Astrocyte of the cerebellum (primary cell): ENCODE data around the gene PRR18.

Experiments
- DNase-seq: peaks from one replicate; pipeline ENCODE4 v3.0.0-alpha.2; 2011; ENCODE audit warnings: low read depth
- H3K4me3 ChIP-seq: 2 replicates; pipeline ENCODE4 v1.5.1; 2011; ENCODE audit warnings: mild to moderate bottlenecking, low read depth, low read length, moderate library complexity
- in situ Hi-C: cut with HindIII; loops from 2 replicates; pipeline ENCODE4 v1.10.0; 2017; ENCODE audit warnings: low sequenced_read_pairs
- TF ChIP-seq, protein P1 (sequence below): IDR thresholded peaks from 2 replicates; pipeline ENCODE4 v1.5.1; 2012; ENCODE audit warnings: low read length, low read depth, moderate library complexity, mild to moderate bottlenecking; ENCODE audit errors: missing control alignments

The PRR18 gene

DNA sequence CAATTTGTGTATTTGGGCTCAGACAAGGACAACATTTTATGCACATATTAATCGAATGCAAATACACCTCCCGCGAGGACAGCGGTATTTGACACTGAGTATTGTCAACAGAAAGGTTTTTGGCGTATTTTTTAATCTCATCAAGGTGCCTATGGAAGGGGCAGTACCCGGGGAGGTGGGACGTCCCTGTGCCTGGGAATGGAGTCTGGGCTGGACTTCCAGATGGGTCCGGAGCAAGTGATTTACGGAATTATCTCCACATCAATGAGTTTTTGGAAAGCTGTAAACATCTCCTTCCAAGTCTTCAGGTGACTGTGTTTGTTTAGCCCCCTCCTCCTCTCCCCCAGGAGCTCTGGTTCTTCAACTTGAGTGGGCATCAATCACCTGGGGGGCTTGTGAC lies 39.8 kb downstream of the PRR18 start:
- no peak overlapping the region for H3K4me3 ChIP-seq
- TF ChIP-seq, protein P1, sequence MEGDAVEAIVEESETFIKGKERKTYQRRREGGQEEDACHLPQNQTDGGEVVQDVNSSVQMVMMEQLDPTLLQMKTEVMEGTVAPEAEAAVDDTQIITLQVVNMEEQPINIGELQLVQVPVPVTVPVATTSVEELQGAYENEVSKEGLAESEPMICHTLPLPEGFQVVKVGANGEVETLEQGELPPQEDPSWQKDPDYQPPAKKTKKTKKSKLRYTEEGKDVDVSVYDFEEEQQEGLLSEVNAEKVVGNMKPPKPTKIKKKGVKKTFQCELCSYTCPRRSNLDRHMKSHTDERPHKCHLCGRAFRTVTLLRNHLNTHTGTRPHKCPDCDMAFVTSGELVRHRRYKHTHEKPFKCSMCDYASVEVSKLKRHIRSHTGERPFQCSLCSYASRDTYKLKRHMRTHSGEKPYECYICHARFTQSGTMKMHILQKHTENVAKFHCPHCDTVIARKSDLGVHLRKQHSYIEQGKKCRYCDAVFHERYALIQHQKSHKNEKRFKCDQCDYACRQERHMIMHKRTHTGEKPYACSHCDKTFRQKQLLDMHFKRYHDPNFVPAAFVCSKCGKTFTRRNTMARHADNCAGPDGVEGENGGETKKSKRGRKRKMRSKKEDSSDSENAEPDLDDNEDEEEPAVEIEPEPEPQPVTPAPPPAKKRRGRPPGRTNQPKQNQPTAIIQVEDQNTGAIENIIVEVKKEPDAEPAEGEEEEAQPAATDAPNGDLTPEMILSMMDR, result no peak
- no peak for DNase-seq
- in situ Hi-C loops, result no loop called here

DNA sequence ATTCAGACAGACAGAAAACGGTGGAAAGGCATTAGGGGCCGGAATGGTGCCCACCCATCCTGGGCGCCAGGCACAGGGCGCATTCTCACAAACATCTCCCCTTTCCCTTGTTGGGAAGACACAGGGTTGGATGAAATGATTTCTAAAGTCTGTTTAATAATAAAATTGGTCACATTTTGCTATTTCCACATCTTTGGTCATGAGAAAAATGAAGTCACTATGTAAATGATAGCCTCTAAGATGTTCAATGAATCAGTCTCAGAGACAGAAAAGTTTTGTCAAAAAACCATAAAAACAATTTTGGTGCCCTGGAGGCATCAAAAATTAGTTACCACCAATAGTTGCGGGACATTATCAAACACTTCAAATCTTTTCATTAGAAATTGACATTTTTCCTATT lies 40.7 kb downstream of the PRR18 start:
- DNase-seq, result no peak
- no peak overlapping the region for H3K4me3 ChIP-seq
- in situ Hi-C loops, result no loop called here
- TF ChIP-seq, protein P1, result no peak

DNA sequence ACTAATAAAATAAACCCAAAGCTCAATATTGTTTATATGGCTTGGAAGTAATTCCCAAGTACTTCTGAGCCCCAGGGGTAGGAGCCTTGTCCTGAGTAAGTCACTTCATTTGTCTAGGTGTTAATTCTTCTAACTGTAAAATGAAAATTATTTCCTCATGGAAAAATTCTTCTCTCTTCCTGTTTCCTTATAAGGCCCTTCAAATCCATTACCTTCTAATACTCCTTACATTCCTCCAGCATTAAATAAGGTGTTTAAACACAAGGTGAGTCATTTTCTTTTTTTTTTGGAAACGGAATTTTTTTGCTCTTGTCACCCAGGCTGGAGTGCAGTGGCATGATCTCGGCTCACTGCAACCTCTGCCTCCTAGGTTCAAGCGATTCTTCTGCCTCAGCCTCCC lies 41.9 kb downstream of the PRR18 start:
- DNase-seq, result no peak
- no peak overlapping the region for H3K4me3 ChIP-seq
- TF ChIP-seq, protein P1, result no peak
- in situ Hi-C loops, result no loop called here

DNA sequence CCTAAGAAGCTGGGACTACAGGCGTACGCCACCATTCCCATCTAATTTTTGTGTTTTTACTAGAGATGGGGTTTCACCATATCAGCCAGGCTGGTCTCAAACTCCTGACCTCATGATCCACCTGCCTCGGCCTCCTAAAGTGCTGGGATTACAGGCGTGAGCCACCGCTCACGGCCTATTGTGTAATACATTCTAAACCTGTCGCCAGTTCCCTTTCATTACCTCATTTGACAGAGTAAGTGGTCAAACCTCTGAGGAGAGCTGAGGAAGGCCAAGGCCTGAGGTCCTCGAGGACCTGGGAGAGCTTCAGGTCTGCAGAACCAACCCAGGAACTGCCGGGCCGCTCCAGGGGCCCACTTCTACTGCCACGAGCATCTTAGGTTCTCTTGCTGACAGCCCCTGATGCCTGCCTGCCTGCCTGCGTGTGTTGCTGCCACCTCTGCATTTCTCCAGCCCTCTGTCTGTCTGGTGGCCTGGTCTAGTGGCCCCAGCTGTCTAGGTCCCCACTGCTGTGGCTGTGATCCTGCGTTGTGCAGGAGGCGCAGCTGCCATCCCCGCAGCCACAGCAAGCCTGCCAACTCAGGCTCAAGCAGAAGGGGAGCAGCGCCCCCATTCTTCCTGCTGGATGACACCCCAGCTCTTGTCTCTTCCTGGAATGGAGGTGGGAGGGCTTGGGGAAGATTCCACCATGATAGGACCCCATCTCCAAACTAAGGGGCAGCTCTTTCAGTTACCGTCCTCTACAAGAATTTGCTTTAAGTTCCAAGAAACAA lies 45.3 kb downstream of the PRR18 start:
- DNase-seq, result no peak
- TF ChIP-seq, protein P1, result no peak
- H3K4me3 ChIP-seq, result no peak overlapping the region
- in situ Hi-C loops, result no loop called here

DNA sequence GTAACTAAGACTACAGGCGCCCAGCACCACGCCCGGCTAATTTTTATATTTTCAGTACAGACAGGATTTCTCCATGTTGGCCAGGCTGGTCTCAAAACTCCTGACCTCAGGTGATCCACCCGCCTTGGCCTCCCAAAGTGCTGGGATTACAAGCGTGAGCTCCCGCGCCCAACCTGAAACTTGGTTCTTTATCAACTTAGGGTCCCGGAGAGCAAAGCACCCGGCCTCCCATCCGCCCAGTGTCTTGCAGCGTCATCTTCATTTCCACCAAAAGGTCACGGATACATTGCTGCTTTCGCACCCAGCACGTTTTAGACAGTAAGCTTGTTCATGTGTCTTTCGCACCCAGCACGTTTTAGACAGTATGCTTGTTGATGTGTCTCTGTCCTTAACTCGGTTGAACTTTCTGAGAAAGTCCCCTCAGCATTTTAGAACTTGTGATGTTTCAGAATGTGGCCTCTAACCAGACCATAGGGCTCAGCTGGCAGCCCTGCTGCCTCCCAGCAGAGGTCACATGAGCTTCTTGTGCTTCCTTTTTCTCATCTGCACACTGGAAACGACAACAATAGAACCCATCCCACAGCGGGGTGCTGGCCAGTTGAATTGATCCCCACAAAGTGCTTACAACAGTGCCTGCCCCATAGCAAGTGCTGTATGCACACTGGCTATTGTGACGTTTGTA lies 48.8 kb downstream of the PRR18 start:
- no peak overlapping the region for H3K4me3 ChIP-seq
- in situ Hi-C loops, result no loop called here
- TF ChIP-seq, protein P1, result no peak
- DNase-seq, result no peak

DNA sequence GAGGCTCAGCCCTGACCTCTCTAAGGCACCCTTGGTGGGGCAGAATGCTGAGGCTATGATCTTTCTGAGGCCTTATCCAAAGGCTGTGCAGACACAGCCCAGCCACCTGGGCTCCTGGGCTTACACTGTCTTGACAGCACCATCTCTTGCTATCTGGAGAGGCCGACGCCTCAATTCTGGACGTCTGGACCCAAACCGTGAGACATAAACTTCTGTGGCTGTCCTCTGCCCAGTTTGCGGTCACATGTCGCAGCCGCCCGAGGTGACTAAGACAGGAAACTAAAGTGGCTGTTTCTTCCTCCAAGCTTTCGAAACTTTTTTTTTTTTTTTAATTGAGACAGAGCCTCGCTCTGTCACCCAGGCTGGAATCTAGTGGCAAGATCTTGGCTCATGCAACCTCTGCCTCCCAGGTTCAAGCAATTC lies 49.3 kb downstream of the PRR18 start:
- no peak for DNase-seq

More for the DNA sequence above, 49.3 kb downstream of the PRR18 start:
- TF ChIP-seq, protein P1, result no peak
- in situ Hi-C loops, result no loop called here
- no peak overlapping the region for H3K4me3 ChIP-seq
